GM18499 (cell line): ENCODE measurements around the gene RNF220.

Experiments
- ATAC-seq: cut with Tn5 transposase; IDR thresholded peaks from one replicate; pipeline ENCODE4 v1.9.1; 2021; ENCODE audit warnings: moderate number of reproducible peaks; ENCODE audit not compliant: insufficient read depth, unreplicated experiment

The RNF220 gene

DNA sequence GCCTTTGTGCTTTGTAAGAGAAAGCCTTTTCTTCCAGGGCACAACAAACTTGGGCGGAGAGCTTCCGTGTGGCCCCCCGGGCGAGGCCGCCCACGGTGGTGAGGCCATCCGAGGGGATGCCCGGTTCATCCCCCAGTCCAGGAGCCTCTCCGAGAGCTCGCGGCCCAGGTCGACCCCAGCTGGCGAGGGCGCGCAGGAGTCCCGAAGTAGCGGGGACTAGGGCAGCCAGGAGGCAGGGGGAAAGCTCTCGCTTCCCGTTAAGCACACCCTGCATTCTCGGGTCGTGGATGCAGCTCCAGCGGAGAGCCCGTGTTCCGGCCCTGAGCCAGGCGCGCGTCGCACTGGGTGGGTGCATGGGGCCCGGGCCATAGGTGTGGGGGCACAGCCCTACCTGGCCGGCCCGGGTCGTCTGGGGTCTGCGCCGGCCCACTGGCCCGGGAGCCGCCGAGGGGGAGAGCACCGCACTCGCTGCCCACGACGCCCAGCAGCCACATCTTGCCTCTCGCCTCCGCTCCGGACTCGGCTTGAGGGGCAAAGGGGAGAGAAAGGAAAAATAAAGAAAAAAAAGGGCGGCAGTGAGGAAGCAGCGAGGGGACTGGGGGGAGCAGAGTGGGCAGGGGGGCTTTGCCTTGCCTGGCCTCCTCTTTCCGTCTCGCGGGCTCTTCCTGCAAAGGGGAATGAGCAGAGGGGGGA lies 1.8 kb downstream of the RNF220 start:
- no peak for ATAC-seq

DNA sequence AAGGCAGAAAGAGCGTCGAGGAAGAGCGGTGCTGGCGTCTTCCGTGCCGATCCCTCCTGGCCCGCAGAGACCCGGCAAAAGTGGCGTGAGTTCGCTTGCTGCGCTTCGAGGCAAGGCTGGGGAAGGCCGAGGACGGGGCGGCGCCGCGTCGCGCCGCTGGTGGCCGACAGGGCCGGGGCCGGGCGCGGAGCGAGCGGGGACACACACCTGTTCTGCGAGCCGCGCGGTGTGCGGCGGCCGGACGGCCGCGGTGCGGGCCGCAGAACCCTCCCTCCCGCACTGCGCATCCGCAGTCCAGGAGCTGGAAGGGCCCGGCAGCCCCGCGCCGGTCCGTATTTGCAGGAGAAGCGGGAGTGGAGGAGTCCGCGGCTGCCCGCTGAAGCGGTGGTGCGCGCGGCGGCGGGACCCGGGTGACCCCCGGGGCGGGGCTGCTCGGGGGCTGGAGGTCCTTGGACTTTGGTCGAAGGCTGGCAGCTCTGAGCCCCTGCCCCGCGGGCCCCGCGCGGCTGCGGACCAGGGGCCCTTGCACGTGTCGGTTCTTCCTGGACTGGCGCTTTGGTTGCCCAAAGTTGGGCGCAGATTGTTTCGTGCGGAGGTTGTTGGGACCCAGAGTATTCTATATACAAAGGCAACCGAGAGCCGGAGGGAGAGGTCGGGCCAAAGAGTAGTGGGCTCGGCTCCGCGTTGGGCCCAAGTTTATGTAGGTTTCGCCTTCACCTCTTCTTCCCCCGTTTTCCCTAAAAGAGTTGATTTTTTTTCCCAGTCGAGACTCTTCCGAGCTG lies 2.6 kb downstream of the RNF220 start:
- no peak for ATAC-seq

DNA sequence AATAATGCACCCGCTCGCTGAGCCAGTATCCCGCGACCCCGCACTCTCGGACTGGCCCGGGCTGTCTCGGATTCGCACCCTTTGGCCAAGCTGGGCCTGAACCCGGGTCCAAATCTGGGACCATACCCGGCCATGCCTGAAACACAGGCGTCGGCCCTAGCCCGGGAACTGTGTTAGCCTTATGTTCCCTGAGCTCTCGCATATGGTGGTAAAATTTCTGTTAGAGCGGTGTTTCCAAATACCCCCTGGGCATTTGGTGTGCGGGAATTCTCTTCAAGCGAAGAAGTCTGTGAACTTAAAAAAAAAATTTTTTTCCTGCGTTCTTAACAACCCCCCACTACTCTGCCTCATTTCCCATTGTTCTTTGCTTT lies 3.1 kb downstream of the RNF220 start:
- ATAC-seq: no peak

DNA sequence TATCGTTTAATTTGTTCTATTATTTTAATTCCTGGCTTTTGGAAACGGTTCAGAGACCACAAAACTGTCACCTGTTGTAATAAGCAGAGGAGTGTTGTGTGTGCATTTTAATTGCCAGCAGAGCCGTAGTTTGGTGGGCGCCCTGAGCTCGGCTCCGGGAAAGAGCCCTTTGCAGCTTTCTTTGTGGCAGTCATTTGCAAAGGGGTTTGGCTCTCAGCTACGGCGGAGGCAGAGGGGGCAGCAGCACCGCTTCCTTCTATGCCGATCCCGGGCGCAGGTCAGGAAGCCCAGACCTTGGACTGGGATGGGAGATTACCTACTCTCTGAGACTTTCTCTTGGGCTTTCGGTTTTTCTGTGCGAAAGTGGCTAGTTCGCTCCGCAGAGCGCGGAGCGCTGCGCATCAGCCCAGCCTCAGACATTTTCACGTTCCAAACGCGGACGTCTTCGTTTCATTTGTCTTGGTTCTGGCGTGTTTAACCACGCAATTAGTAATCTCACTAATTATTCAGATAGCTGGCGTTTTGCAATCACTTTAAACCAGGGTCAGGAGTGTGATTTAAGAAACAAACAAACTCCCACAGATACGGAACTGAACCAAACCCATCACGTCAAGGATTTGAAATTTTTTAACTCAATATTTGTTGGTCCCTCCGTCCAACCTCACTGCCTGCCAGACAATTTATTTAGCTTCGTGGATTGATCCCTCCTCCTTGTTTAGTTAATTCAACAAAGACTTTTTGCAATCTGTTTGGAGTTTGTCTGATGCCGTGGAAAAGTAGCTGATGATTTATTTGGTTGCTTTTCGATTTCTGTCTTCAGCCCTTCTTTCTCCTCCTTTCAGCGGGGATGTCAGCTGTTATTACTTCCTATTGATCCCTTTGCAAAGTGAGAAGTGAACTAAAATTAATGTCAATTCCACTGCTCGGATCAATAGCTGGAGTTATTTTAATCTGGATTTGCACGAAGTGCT lies 3.9 kb downstream of the RNF220 start:
- no peak for ATAC-seq

DNA sequence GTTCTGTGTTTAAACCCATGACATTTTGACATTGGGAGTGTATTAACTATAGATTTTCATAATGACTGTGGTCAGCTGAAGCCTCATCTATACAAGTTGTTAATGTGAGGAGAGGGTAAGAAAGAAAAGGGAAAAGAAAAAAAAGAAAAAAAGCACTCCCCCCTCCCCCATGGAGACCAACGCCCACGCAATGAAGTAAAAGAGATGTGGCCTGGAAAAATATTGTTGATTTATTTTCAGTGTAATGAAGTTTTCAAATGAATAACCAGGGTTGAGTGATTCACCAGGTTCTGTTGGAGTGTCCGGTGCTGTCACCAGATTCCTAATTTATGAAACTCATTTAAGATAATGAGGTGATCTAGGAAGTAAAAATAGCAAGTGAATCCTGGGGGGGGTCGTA lies 4.7 kb downstream of the RNF220 start:
- no peak for ATAC-seq

DNA sequence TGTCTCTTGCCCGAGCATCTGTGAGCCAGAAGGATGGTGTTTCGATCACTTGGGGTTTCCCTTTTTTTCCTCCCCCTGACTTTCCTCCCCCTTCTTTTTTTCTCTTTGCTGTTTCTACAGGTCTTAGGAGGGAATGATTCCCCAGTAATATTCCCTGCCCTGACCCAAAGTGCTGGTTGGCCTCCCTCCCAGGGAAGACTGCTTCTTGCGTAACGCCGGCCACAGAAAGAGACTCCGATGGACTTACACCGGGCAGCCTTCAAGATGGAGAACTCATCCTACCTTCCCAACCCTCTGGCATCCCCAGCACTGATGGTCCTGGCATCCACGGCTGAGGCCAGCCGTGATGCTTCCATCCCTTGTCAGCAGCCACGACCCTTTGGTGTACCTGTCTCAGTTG lies 6.8 kb downstream of the RNF220 start:
- no peak for ATAC-seq

DNA sequence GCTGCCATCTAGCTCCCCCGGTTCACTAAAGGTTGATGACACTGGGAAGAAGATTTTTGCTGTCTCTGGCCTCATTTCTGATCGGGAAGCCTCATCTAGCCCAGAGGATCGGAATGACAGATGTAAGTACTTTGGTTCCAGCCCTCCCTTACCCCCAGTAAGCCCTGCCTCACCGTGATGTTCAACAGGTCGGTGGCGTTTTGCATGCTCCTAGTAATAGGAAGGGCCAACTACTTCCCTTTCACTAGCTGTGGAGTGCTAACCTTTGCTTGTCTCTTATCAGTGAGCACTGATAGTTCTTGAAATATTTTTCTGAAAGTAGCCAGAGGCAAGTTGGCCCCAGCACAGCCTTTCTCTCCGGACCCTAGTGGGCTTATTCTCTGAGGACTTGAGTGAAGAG lies 7.5 kb downstream of the RNF220 start:
- ATAC-seq: no peak

DNA sequence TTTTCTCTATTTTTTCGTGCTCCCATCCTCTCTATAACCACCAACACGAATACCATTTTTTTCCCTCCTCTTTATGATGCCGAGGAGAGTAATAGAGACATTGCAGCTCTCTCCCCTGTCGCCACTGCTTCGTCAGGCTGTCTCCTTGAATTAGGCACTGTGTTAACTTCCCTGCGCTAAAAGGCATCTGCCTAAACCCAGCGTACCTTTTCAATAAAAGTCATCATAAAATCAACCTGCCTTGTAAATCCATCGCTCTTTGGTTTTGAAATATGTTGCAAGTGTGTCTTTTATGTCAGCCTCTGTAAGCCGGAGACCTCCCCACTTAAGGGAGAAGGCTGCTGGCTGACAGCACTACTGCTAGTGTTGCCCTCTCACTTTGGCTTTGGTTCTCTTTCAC lies 8.7 kb downstream of the RNF220 start:
- ATAC-seq: no peak

DNA sequence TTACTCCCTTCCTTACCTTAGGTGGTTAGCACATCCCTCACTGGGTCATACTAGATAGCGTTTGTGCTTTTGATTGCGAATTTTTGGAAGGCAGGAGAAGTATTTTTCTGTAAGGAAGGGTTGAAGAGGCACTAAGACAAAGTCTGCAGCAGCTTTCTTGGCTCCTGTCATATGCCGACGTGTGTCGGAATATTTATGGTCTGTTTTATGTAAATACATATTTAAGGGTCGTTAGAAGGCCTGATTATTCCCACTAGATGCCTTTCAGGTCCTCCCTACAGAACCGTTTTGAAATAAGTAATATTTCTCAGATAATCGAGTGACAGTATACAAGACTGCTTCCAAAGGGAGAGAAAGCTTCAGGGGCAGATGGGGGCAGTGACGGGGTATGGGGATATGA lies 10.0 kb downstream of the RNF220 start:
- no peak for ATAC-seq

DNA sequence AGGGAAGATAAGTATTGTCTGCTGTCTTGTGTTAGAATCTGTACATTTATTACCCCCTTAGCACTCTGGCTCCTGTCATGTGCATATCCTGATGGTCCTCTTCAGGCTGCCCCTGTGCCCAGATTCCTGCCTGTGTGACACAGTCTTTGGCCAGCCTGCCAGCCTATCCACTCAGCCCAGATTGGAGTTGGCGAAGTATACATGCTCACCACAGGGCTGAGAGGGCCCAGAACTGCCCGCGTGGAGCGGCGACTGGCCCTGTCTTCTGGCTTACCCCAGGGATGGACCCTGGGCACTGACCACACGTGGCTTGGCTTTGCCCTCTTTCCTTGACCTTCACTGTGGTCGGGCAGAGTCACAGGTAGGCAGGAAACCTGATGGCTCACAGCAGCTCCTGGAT lies 11.4 kb downstream of the RNF220 start:
- no peak for ATAC-seq

DNA sequence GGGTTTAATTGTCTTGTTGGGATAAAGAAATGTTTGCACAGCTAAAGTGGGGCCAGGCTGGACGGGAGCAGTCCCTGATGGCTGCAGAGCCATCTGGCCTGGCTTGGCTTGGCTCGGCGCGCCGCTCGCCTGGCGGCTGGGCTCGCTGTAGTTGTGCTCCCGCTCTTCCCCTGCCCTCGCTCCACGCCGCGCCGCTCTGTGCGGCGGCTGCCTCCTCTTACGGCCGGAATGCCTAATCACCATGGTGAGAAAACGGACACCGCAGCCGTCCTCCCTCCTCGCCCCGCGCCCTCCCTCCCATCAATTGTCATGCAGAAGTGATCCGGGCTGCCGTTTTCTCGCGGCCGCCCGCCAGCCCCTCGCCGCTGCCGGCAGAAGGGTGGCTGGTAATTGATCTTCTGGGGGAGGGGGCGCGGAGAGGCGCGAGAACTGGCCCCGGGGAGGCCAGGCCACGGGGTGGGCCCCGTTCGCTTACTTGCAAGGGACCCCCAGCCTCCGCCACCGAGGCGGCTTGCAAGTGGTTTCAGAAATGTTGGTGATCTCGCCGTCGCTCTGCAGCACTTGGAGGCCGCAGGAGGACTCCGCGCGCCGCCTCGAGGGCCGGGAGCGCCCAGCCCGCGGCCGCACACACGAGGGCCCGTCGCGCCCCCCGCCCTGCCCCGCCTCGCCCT lies 12.4 kb downstream of the RNF220 start:
- no peak for ATAC-seq

DNA sequence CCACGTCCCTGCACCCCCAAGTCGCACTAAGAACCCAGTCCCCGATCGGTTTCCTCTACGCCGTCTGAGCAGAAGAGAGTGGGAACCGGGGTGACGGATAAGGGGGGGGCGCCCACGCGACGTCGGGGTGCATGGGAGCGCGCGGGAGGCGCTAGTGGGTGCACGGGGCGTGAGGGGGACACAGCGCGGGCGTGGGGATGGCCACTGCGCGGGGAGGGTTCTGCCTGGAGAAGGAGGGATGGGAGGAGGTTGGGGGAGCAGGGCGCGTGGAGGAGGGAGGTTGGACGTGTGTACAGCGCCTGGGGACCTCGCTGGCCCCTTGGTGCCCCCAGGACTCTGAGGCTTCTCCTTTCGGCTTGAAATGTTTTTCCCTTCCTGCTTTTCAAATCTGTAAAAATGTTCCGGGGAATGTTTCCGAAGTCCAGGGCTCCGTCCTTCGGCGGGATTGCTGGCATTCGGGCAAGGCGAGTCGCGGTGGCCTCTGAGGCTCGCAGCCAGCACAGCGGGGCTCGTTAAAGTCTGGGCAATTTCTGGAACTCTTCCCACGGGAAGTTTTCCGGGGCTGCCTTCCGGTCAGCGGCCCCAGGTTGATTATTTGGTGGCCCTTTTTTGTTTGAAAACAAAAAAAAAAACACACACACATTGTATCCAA lies 13.1 kb downstream of the RNF220 start:
- no peak for ATAC-seq

DNA sequence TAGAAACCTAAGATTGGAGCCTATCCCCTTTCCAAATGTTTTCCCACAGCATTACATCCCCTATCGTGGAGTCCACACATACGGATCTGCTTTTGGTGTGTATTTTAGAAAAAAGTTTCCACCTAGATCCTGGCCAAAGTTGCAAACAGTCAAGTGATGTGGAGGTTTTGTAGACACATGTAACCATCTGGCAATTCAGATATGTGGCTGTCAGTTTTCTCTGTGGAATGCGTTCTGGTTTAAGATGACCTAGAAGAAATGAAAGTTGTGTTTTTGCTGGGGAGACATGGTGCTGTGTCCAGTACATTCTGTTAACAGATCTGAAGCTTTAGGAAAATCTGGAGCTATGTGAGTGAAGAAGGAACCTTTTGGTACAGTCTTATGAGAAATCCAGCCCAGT lies 14.8 kb downstream of the RNF220 start:
- ATAC-seq: no peak

DNA sequence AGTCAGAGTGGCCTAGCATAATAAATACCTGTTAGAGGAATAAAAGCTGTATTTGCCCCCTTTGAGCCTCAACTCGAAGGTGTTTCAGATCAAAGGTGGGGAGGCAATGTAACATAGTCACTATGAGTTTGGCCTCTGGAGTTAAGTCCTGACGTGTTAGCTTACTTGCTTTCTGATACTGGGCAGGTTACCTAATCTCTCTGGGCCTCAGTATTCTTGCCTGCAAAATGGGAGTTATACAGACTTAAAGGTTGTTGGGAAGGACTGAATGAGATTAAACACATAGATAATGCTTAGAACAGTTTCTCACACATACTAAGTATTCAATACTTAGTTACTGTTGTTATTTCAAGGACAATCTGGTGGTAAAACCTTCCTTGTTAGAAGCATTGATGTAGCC lies 15.5 kb downstream of the RNF220 start:
- ATAC-seq: no peak

DNA sequence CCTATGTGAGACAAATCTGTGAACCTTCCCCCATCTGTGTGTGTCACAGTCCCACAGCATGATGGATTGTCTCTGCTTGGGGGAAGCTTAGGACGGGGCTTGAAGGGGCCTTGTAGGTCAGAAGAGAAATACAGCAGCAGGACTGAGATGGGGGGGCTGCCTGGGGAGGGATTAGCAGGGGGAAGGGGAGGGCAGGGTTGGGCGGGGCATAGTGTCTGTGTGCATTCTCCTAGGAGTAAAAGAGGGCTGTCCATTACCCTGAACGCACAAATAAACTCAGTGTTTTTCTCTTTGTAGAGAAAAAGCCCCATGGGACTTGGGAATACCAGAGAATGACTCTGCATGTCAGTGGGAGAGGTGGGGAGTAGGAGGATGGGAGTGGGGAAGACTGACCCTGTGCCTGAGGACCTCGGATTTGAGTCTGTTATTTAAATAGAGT lies 16.4 kb downstream of the RNF220 start:
- ATAC-seq: no peak

DNA sequence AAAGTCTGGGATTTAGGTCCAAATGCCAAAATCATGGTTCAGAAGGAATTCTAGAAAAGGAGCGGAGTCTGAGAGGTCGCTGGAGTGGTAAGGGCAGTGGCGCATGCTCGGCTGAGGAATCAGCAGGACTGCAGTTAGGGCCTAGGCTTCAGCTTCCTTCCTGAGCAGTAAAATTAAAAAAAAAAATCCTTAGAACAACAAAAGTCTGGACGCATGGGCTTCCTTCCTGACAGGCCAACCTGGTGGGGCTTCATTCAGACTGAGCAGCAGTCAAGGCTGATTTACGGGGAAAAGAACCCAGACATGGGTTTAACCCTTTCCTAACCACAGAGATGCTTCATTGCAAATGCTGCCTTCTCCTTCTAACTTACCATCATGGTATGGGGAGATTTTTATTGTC lies 17.1 kb downstream of the RNF220 start:
- no peak for ATAC-seq

DNA sequence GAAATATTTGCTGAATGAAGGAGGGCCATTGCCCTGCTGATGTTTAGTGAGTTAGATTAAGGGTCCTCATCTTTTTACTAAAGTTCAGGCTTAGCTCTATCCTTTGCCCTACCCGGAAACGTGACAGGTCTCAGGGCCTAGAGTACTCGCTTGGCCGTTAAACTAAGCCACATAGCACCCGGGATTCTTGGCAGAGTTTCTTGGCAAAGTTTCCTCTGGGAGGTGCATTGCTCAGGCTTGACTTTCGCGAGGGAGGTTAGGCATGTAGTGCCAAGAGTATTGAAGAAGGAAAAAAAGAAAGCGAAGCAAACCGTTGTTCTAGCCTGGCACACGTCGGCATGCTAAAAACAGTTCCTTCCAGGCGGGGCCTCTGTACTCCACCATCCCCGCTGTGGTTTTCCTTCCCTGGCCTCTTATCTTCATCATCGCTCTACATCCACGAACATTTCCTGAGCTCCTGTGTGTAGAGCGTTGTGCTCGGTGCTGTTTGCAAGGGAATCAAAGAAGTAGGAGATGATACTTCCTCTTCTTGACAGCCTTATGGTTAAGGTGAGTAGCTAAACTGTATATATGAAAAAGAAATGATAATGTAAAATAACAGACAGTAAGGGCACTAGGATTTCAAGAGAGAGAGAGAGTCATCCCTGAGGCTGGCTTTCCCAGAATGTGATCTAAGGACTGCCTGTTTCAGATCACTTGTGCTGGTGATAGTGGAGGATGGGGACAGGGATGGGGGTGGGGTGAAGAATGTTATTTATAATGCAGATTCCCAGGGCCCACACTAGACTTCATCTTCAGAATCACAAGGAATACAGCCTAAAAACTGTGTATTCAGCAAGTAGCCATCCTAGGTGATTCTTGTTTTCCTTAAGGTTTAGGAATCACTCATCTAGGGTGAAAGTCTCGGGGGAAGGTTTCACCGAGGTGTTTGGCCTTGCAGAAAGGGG lies 18.8 kb downstream of the RNF220 start:
- no peak for ATAC-seq

DNA sequence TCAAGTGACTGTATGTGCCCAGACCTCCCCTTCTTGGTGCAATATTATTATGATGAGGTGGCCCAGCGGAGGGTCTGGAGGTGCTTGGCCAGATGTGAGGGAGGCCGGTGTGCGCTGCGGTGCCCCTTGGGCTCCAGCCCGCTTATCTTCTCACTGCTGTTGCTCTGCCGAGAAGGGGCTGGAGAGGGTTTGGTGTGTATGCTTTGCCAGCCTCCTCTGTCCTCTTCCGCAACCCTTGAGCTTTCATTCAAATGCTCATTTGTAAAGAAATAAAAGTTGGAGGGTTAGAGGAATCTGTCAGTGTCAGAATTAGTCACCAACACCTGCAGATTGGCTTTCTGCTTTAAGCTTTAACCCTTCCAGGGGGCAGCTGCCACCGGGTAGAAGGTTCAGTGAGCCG lies 19.7 kb downstream of the RNF220 start:
- ATAC-seq: no peak
